Measurements from ENCODE around the gene CADM1. TPM values are rescaled to one million over a fixed set of nuclear protein-coding genes. Genes with fewer than 3 reads are reported as not detected.

Gene CADM1
- total RNA-seq, 4 donors from 2014 or later: 17.1 to 49.8 (median 30.7) TPM

- no peak overlapping the region for H3K4me3 ChIP-seq
- H3K4me1 ChIP-seq: peaks cover 0 to 16% (median 0%) of the 10 kb centered on the region in 4 donors
- no peaks in the 10 kb centered on the region for H3K27me3 ChIP-seq
- DNase-seq (ENCODE audit: low spot score in 2 of 2): no peak
- H3K27ac ChIP-seq: no peak overlapping the region
- WGBS, 2 donors: 69 to 75% methylated on average over 3 of the region's 3 CpGs
- no peaks in the 10 kb centered on the region for H3K36me3 ChIP-seq
- H3K9me3 ChIP-seq: no peaks in the 10 kb centered on the region
- TF ChIP-seq POLR2A (IDR thresholded peaks at IDR 0.05) (no peak), EP300 (IDR thresholded peaks at IDR 0.05) (no peak)
These were observed 120.8 kb downstream of the CADM1 start for GRCh38 chr11:115383431-115383830.

DNA sequence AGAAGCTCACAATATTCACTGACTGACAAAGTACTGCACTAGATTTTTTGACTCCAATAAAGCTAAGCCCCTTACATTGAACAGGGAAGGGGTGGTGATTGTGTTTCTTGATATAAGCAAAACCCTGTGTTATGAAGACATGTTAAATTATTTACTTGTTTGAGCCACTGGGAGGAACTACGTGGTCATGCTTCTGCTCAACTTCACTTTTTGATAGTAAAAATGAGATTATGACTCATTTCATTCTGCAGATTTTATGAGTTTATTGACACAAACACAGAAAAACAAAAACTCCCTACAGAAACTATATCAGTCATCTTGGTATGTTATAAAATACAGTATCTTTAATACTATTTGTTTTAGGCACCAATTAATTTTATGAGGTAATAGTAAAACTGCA lies 124.7 kb downstream of the CADM1 start:
- H3K4me1 ChIP-seq: peaks cover 0 to 16% (median 0%) of the 10 kb centered on the region in 4 donors
- no peaks in the 10 kb centered on the region for H3K9me3 ChIP-seq
- H3K36me3 ChIP-seq: no peaks in the 10 kb centered on the region
- H3K4me3 ChIP-seq: no peak overlapping the region
- WGBS, 2 donors: 11 to 43% methylated on average over 1 of the region's 1 CpG
- H3K27me3 ChIP-seq: no peaks in the 10 kb centered on the region
- H3K27ac ChIP-seq: no peak overlapping the region
- no peak for DNase-seq (ENCODE audit: low spot score in 2 of 2)
- TF ChIP-seq CTCF (IDR thresholded peaks at IDR 0.05) (no peak), POLR2A (IDR thresholded peaks at IDR 0.05) (no peak), EP300 (IDR thresholded peaks at IDR 0.05) (no peak)

DNA sequence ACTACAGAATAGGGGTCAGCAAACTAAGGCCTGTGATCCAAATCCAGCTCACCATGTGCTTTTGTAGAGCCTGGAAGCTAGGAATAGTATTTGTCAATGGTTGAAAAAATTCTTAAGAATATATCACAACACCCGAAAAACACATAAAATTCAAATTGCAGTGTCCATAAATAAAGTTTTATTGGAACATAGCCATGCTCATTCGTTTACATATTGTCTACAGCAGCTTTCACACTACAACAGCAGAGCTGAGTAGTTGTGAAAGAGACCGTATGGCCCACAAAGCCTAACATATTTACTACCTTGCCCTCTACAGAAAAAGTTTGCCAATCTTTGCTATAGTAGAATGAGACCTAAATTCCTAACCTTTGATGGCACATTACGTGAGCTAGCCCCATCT lies 125.7 kb downstream of the CADM1 start:
- TF ChIP-seq CTCF (IDR thresholded peaks at IDR 0.05): no peak
- no peak for TF ChIP-seq POLR2A (IDR thresholded peaks at IDR 0.05)
- no peak for TF ChIP-seq EP300 (IDR thresholded peaks at IDR 0.05)
- no peak for DNase-seq (ENCODE audit: low spot score in 2 of 2)
- no peak overlapping the region for H3K4me3 ChIP-seq
- no peaks in the 10 kb centered on the region for H3K9me3 ChIP-seq
- H3K36me3 ChIP-seq: no peaks in the 10 kb centered on the region
- 87 to 94% methylated on average over 4 of the region's 4 CpGs for WGBS, 2 donors
- H3K27ac ChIP-seq: no peak overlapping the region
- H3K4me1 ChIP-seq: peaks cover 0 to 8% (median 0%) of the 10 kb centered on the region in 4 donors
- no peaks in the 10 kb centered on the region for H3K27me3 ChIP-seq

GRCh38 chr11:115377882-115378296 lies 126.3 kb downstream of the CADM1 start:
- peaks cover 0 to 8% (median 0%) of the 10 kb centered on the region in 4 donors for H3K4me1 ChIP-seq
- no peak overlapping the region for H3K4me3 ChIP-seq
- H3K27me3 ChIP-seq: no peaks in the 10 kb centered on the region
- no peak overlapping the region for H3K27ac ChIP-seq
- H3K9me3 ChIP-seq: no peaks in the 10 kb centered on the region
- TF ChIP-seq EP300 (IDR thresholded peaks at IDR 0.05) (no peak), POLR2A (IDR thresholded peaks at IDR 0.05) (no peak), CTCF (IDR thresholded peaks at IDR 0.05) (no peak)
- 76 to 90% methylated on average over 4 of the region's 4 CpGs for WGBS, 2 donors
- H3K36me3 ChIP-seq: no peaks in the 10 kb centered on the region
- no peak for DNase-seq (ENCODE audit: low spot score in 2 of 2)

DNA sequence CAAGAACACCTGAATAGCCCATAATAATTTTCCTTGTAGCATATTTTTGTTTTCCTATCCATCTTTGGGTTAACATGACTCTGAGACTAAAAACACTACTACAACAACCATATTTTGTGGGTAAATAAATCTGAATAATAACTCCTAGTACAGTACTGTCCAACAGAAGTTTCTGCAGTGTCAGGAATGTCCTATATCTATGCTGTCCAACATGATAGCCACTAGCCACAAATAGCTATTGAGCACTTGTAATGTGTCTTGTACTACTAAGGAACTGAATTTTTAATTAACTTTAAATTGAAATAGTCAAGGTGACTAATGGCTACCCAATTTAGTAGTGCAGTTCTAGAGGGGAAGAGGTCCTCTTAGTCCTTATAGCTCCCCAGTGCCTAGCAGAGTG lies 135.6 kb downstream of the CADM1 start:
- Histone ChIP-seq H3K36me3 (no peaks in the 10 kb centered on the region), H3K27ac (no peak overlapping the region), H3K27me3 (no peaks in the 10 kb centered on the region), H3K4me3 (no peak overlapping the region), H3K9me3 (no peaks in the 10 kb centered on the region), H3K4me1 (no peaks in the 10 kb centered on the region)
- DNase-seq (ENCODE audit: low spot score in 2 of 2): no peak
- TF ChIP-seq EP300 (IDR thresholded peaks at IDR 0.05) (no peak), CTCF (IDR thresholded peaks at IDR 0.05) (no peak), POLR2A (IDR thresholded peaks at IDR 0.05) (no peak)

- Histone ChIP-seq H3K27me3 (no peaks in the 10 kb centered on the region), H3K9me3 (no peaks in the 10 kb centered on the region), H3K27ac (no peak overlapping the region), H3K36me3 (no peaks in the 10 kb centered on the region), H3K4me3 (no peak overlapping the region), H3K4me1 (no peaks in the 10 kb centered on the region)
- 82 to 87% methylated on average over 5 of the region's 5 CpGs for WGBS, 2 donors
- TF ChIP-seq EP300 (IDR thresholded peaks at IDR 0.05) (no peak), CTCF (IDR thresholded peaks at IDR 0.05) (no peak), POLR2A (IDR thresholded peaks at IDR 0.05) (no peak)
- DNase-seq (ENCODE audit: low spot score in 2 of 2): no peak
These were observed 137.4 kb downstream of the CADM1 start for GRCh38 chr11:115366826-115367225.
